Measurements from ENCODE around the gene ECM1.

- TF ChIP-seq CTCF (IDR thresholded peaks at IDR 0.05; ENCODE audit: poor library complexity): no peak
- TF ChIP-seq EZH2 (IDR thresholded peaks at IDR 0.05; ENCODE audit: borderline replicate concordance): no peak
- TF ChIP-seq EZH2phosphoT487 (IDR thresholded peaks at IDR 0.05; ENCODE audit: low read depth, severe bottlenecking, unreplicated experiment): no peak
Measured at GRCh38 chr1:150534002-150534401, 26.1 kb downstream of the ECM1 start.
